ENCODE results near the gene NRAP.

DNA sequence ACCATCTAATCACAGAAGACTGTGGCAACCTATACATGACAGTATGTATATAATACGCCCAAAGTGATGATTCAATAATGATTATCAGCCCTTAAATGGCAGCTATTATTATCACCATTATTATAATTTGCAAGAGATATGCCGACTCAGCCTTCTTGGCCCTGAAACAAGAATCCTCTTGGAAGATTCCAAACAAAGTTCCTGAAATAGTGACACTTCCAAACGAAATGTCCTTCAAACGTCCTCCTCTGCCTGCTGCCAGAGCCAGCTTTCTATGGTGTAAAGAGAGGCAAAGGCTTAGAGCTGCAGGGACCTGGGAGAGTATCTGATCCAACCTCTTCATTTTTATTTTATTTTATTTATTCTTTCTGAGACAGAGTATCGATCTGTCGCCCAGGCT, 36.0 kb downstream of the NRAP start:
- TF ChIP-seq EZH2 (IDR thresholded peaks at IDR 0.05; ENCODE audit: low read length), result no peak
- TF ChIP-seq, protein P1, sequence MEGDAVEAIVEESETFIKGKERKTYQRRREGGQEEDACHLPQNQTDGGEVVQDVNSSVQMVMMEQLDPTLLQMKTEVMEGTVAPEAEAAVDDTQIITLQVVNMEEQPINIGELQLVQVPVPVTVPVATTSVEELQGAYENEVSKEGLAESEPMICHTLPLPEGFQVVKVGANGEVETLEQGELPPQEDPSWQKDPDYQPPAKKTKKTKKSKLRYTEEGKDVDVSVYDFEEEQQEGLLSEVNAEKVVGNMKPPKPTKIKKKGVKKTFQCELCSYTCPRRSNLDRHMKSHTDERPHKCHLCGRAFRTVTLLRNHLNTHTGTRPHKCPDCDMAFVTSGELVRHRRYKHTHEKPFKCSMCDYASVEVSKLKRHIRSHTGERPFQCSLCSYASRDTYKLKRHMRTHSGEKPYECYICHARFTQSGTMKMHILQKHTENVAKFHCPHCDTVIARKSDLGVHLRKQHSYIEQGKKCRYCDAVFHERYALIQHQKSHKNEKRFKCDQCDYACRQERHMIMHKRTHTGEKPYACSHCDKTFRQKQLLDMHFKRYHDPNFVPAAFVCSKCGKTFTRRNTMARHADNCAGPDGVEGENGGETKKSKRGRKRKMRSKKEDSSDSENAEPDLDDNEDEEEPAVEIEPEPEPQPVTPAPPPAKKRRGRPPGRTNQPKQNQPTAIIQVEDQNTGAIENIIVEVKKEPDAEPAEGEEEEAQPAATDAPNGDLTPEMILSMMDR (optimal IDR thresholded peaks at IDR 0.05 in 1 of 3, IDR thresholded peaks at IDR 0.05 in 1 of 3, conservative IDR thresholded peaks at IDR 0.05 in 1 of 3; ENCODE audit: extremely low read depth in 1 of 3, insufficient read depth in 2 of 3, low read length in 3 of 3), result no peak
